ENCODE results near the gene ALK. TPM values are rescaled to one million over a fixed set of nuclear protein-coding genes. Genes with fewer than 3 reads are reported as not detected.

ALK gene
- total RNA-seq, 2 donors from 2014 or later = 0.19 TPM; not detected in 1

DNA sequence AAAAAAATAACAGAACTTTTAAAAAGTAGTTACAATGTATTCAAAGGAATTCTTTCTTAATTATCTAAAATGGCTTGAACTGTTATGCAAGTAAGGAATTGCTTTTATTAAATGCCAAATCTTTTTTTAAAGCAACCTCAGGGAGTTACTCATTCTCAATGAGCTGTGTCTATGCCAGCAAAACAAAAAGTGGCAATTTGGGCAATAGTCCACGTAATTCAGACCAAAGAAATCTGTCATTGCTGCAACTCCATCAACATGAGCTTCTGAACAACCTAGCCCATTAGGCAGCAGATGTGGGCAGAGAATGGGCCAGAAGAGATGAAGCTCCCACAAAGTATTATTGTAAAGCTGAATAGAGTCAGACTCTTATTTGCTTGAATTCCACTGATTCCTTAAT, 118.4 kb downstream of the ALK start:
- Histone ChIP-seq H3K36me3 (no peaks in the 10 kb centered on the region), H3K27ac (no peak overlapping the region), H3K9ac (ENCODE audit: low read depth in 2 of 2, low read length in 2 of 2) (no peak overlapping the region), H3K9me3 (no peaks in the 10 kb centered on the region), H3K4me3 (no peak overlapping the region), H3K4me1 (no peaks in the 10 kb centered on the region), H3K27me3 (no peaks in the 10 kb centered on the region)
- intact Hi-C loops (cut with DNase I) = no loop called here
- DNase-seq = no peak
- TF ChIP-seq, protein P1, sequence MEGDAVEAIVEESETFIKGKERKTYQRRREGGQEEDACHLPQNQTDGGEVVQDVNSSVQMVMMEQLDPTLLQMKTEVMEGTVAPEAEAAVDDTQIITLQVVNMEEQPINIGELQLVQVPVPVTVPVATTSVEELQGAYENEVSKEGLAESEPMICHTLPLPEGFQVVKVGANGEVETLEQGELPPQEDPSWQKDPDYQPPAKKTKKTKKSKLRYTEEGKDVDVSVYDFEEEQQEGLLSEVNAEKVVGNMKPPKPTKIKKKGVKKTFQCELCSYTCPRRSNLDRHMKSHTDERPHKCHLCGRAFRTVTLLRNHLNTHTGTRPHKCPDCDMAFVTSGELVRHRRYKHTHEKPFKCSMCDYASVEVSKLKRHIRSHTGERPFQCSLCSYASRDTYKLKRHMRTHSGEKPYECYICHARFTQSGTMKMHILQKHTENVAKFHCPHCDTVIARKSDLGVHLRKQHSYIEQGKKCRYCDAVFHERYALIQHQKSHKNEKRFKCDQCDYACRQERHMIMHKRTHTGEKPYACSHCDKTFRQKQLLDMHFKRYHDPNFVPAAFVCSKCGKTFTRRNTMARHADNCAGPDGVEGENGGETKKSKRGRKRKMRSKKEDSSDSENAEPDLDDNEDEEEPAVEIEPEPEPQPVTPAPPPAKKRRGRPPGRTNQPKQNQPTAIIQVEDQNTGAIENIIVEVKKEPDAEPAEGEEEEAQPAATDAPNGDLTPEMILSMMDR (IDR thresholded peaks at IDR 0.05) = no peak

GRCh38 chr2:29799628-29800027, 121.8 kb downstream of the ALK start:
- Histone ChIP-seq H3K36me3 (no peaks in the 10 kb centered on the region), H3K9ac (ENCODE audit: low read depth in 2 of 2, low read length in 2 of 2) (no peak overlapping the region), H3K27ac (no peak overlapping the region), H3K9me3 (no peaks in the 10 kb centered on the region), H3K4me1 (no peaks in the 10 kb centered on the region), H3K4me3 (no peak overlapping the region), H3K27me3 (no peaks in the 10 kb centered on the region)
- TF ChIP-seq, protein P1 (IDR thresholded peaks at IDR 0.05) = no peak
- intact Hi-C loops (cut with DNase I) = no loop called here
- DNase-seq = no peak

GRCh38 chr2:29797916-29798315, 123.5 kb downstream of the ALK start:
- no peak overlapping the region for H3K9ac ChIP-seq (ENCODE audit: low read depth in 2 of 2, low read length in 2 of 2)
- H3K4me3 ChIP-seq = no peak overlapping the region
- H3K36me3 ChIP-seq = no peaks in the 10 kb centered on the region
- DNase-seq = no peak
- intact Hi-C loops (cut with DNase I) = no loop called here
- H3K27ac ChIP-seq = no peak overlapping the region
- TF ChIP-seq, protein P1 (IDR thresholded peaks at IDR 0.05) = no peak
- no peaks in the 10 kb centered on the region for H3K9me3 ChIP-seq
- H3K27me3 ChIP-seq = no peaks in the 10 kb centered on the region
- H3K4me1 ChIP-seq = no peaks in the 10 kb centered on the region

- Histone ChIP-seq H3K36me3 (no peaks in the 10 kb centered on the region), H3K27ac (no peak overlapping the region), H3K4me3 (no peak overlapping the region), H3K9ac (ENCODE audit: low read depth in 2 of 2, low read length in 2 of 2) (no peak overlapping the region), H3K9me3 (no peaks in the 10 kb centered on the region), H3K4me1 (no peaks in the 10 kb centered on the region), H3K27me3 (no peaks in the 10 kb centered on the region)
- intact Hi-C loops (cut with DNase I) = no loop called here
- TF ChIP-seq, protein P1 (IDR thresholded peaks at IDR 0.05) = no peak
- DNase-seq = no peak
Observed at GRCh38 chr2:29796446-29796845, 124.9 kb downstream of the ALK start.

- TF ChIP-seq, protein P1 (IDR thresholded peaks at IDR 0.05) = no peak
- no peak for DNase-seq
- H3K9me3 ChIP-seq = no peaks in the 10 kb centered on the region
- H3K36me3 ChIP-seq = no peaks in the 10 kb centered on the region
- H3K9ac ChIP-seq (ENCODE audit: low read depth in 2 of 2, low read length in 2 of 2) = no peak overlapping the region
- no peaks in the 10 kb centered on the region for H3K27me3 ChIP-seq
- intact Hi-C loops (cut with DNase I) = no loop called here
- H3K4me3 ChIP-seq = no peak overlapping the region
- no peaks in the 10 kb centered on the region for H3K4me1 ChIP-seq
- H3K27ac ChIP-seq = no peak overlapping the region
Observed at GRCh38 chr2:29789911-29790485, 131.4 kb downstream of the ALK start.

All from colonic mucosa (tissue), 4 donors.